Esophagus squamous epithelium (tissue), 4 donors: ENCODE results near the gene GEMIN7.

Source experiments
- POLR2A ChIP-seq, 4 donors: fragments of 450-650 bp; IDR thresholded peaks; one replicate each; pipeline ENCODE4 v1.6.1; 2017; ENCODE audit warnings: antibody characterized with exemption in 4 of 4, mild to moderate bottlenecking in 4 of 4, moderate library complexity in 3 of 4
- TF ChIP-seq, protein P1 (sequence below), 6 experiments: fragments of 450-650 bp in 4 of 6; fragments of 200-600 bp in 2 of 6; sonication (generic) in 2 of 6; IDR thresholded peaks; one replicate each; pipeline ENCODE4 v1.5.1; 2016 to 2019; ENCODE audit warnings: antibody characterized with exemption in 6 of 6, mild to moderate bottlenecking in 4 of 6, moderate library complexity in 4 of 6

DNA sequence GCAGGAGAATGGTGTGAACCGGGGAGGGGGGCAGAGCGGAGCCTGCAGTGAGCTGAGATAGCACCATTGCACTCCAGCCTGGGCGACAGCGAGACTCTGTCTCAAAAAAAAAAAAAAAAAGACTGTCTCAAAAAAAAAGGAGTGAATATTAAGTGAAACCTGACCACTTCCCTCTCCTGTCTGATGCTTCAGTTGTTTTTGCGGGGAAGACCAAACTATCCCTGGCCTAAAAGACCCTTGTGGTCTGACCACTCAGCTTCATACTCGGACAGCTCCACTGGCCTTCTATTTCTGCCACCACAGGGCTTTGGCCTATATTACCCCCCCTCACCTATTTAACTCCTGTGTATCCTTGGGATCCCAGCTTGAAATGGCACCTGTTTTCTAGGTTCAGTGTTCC is 37.9 kb upstream of the GEMIN7 start:
- TF ChIP-seq, protein P1, sequence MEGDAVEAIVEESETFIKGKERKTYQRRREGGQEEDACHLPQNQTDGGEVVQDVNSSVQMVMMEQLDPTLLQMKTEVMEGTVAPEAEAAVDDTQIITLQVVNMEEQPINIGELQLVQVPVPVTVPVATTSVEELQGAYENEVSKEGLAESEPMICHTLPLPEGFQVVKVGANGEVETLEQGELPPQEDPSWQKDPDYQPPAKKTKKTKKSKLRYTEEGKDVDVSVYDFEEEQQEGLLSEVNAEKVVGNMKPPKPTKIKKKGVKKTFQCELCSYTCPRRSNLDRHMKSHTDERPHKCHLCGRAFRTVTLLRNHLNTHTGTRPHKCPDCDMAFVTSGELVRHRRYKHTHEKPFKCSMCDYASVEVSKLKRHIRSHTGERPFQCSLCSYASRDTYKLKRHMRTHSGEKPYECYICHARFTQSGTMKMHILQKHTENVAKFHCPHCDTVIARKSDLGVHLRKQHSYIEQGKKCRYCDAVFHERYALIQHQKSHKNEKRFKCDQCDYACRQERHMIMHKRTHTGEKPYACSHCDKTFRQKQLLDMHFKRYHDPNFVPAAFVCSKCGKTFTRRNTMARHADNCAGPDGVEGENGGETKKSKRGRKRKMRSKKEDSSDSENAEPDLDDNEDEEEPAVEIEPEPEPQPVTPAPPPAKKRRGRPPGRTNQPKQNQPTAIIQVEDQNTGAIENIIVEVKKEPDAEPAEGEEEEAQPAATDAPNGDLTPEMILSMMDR (IDR thresholded peaks at IDR 0.05), result no peak
- no peak for TF ChIP-seq POLR2A (IDR thresholded peaks at IDR 0.05)
